Stomach (tissue), 4 donors: ENCODE results near the gene MYO16.

Experiments used
- CTCF ChIP-seq, 7 experiments: fragments of 450-650 bp in 4 of 7; fragments of 200-600 bp in 3 of 7; sonication (generic) in 3 of 7; IDR thresholded peaks; one replicate each; pipeline ENCODE4 v1.5.1; 2016 to 2019; ENCODE audit warnings: antibody characterized with exemption in 7 of 7, control low read depth in 2 of 7, mild to moderate bottlenecking in 1 of 7
- EP300 ChIP-seq: sonication (generic); formaldehyde crosslinking; IDR thresholded peaks from one replicate; pipeline ENCODE4 v1.6.1; 2017; ENCODE audit warnings: antibody characterized with exemption
- POLR2A ChIP-seq, 4 donors: fragments of 450-650 bp; IDR thresholded peaks; one replicate each; pipeline ENCODE4 v1.6.1; 2016; ENCODE audit warnings: antibody characterized with exemption in 4 of 4, control low read depth in 2 of 4, mild to moderate bottlenecking in 1 of 4, moderate library complexity in 1 of 4
- POLR2AphosphoS5 ChIP-seq, 3 donors: sonication (generic); formaldehyde crosslinking; IDR thresholded peaks; one replicate each; pipeline ENCODE4 v1.6.1; 2016; ENCODE audit warnings: antibody characterized with exemption in 3 of 3

- no peak for TF ChIP-seq CTCF (IDR thresholded peaks at IDR 0.05)
- TF ChIP-seq EP300 = no peak
- TF ChIP-seq POLR2A (IDR thresholded peaks at IDR 0.05) = no peak
- no peak for TF ChIP-seq POLR2AphosphoS5 (IDR thresholded peaks at IDR 0.05)
These were observed 562.0 kb downstream of the MYO16 start for GRCh38 chr13:109191413-109191812.
